B cell (primary cell): ENCODE data around the gene RSPO3. TPM values are rescaled to one million over a fixed set of nuclear protein-coding genes. Genes with fewer than 3 reads are reported as not detected.

Source experiments
- ATAC-seq: fragments of 200-7000 bp; cut with Tn5 transposase; one replicate; pipeline ENCODE4 v1.10.0; 2021; ENCODE audit warnings: low read depth, mild to moderate bottlenecking, moderate number of reproducible peaks, moderate library complexity
- CTCF ChIA-PET: fragments of 350-600 bp; sonication (Branson Sonifier 250); formaldehyde crosslinking; loops from one replicate; lab custom pipeline; 2021; ENCODE audit warnings: antibody characterized with exemption, inconsistent platforms; lab: Charles Lee
- POLR2A ChIA-PET: fragments of 350-600 bp; sonication (Branson Sonifier 250); formaldehyde crosslinking; loops from one replicate; lab custom pipeline; 2021; ENCODE audit warnings: antibody characterized with exemption; lab: Charles Lee
- DNase-seq: peaks from one replicate; pipeline ENCODE4 v3.0.0; 2013
- H2AFZ ChIP-seq: 2 replicates; pipeline ENCODE4 v1.6.1; 2012; ENCODE audit warnings: mild to moderate bottlenecking, low read depth, low read length; ENCODE audit not compliant: insufficient read depth, poor library complexity, severe bottlenecking
- H3K27ac ChIP-seq, 2 donors: 1 replicate in 1 of 2; 2 replicates in 1 of 2; pipeline ENCODE4 v1.5.1; 2012 to 2013; ENCODE audit warnings: low read length in 2 of 2, mild to moderate bottlenecking in 2 of 2, moderate library complexity in 1 of 2
- H3K27me3 ChIP-seq, 4 experiments: fragments of 200-600 bp in 1 of 4; sonication (generic) in 1 of 4; replicated peaks in 1 of 4; 1 replicate in 2 of 4; 2 replicates in 2 of 4; pipeline versions ENCODE4 v1.6.1 to v1.7.0; 2013 to 2016; ENCODE audit warnings: low read length in 3 of 4, mild to moderate bottlenecking in 2 of 4, mixed read lengths in 1 of 4, moderate library complexity in 1 of 4; ENCODE audit not compliant: insufficient read depth in 4 of 4, control insufficient read depth in 3 of 4; ENCODE audit errors: control extremely low read depth in 1 of 4
- H3K36me3 ChIP-seq, 2 experiments: replicated peaks in 1 of 2; 1 replicate in 1 of 2; 2 replicates in 1 of 2; pipeline versions ENCODE4 v1.6.1 to v1.7.1; 2013; ENCODE audit warnings: low read length in 1 of 2; ENCODE audit not compliant: insufficient read depth in 2 of 2, control insufficient read depth in 1 of 2; ENCODE audit errors: control extremely low read depth in 1 of 2, extremely low read depth in 1 of 2
- H3K4me1 ChIP-seq, 2 donors: fragments of 200-600 bp in 1 of 2; sonication (generic) in 1 of 2; 1 replicate in 1 of 2; 2 replicates in 1 of 2; pipeline versions ENCODE4 v1.5.1 to v1.6.1; 2013 to 2017; ENCODE audit warnings: low read length in 2 of 2; ENCODE audit not compliant: control insufficient read depth in 2 of 2, insufficient read depth in 2 of 2
- H3K4me2 ChIP-seq: replicated peaks from 2 replicates; pipeline ENCODE3; 2012; ENCODE audit warnings: mild to moderate bottlenecking, low read depth, low read length; ENCODE audit not compliant: poor library complexity, severe bottlenecking
- H3K4me3 ChIP-seq, 5 experiments: fragments of 200-600 bp in 1 of 5; sonication (generic) in 1 of 5; 1 replicate in 3 of 5; 2 replicates in 2 of 5; pipeline versions ENCODE4 v1.5.1 to v1.7.0; 2011 to 2016; ENCODE audit warnings: low read length in 4 of 5, mild to moderate bottlenecking in 4 of 5, low read depth in 2 of 5, control low read depth in 1 of 5, moderate library complexity in 1 of 5; ENCODE audit not compliant: insufficient read depth in 1 of 5; ENCODE audit errors: control extremely low read depth in 1 of 5, extremely low read depth in 1 of 5
- H3K79me2 ChIP-seq: fragments of 200-600 bp; sonication (generic); one replicate; pipeline ENCODE4 v1.6.0; 2016; ENCODE audit warnings: low read length; ENCODE audit not compliant: control insufficient read depth, insufficient read depth
- H3K9ac ChIP-seq: fragments of 200-600 bp; sonication (generic); 2 replicates; pipeline ENCODE4 v1.6.1; 2017; ENCODE audit warnings: mild to moderate bottlenecking, low read length, moderate library complexity
- H3K9me3 ChIP-seq, 3 donors: one replicate each; pipeline versions ENCODE4 v1.6.1 to v1.7.1; 2013; ENCODE audit warnings: low read length in 2 of 3; ENCODE audit not compliant: control insufficient read depth in 2 of 3, insufficient read depth in 1 of 3; ENCODE audit errors: control extremely low read depth in 1 of 3
- H4K20me1 ChIP-seq: 2 replicates; pipeline ENCODE4 v1.6.0; 2012; ENCODE audit warnings: mild to moderate bottlenecking, low read length; ENCODE audit not compliant: insufficient read depth, control insufficient read depth, poor library complexity, severe bottlenecking
- H3K27ac Mint-ChIP-seq: one replicate; pipeline ENCODE4 v1.8.0; 2021; ENCODE audit warnings: mixed read lengths
- H3K27me3 Mint-ChIP-seq: one replicate; pipeline ENCODE4 v1.8.0; 2021; ENCODE audit warnings: mixed read lengths
- H3K4me1 Mint-ChIP-seq: one replicate; pipeline ENCODE4 v1.8.0; 2021; ENCODE audit warnings: mixed read lengths
- H3K4me3 Mint-ChIP-seq: one replicate; pipeline ENCODE4 v1.8.0; 2021; ENCODE audit warnings: mixed read lengths
- H3K9me3 Mint-ChIP-seq: one replicate; pipeline ENCODE4 v1.8.0; 2022; ENCODE audit warnings: mixed read lengths; ENCODE audit not compliant: insufficient read depth
- CTCF ChIP-seq: fragments of 200-600 bp; IDR thresholded peaks from one replicate; pipeline ENCODE4 v1.8.0; 2022; ENCODE audit warnings: antibody characterized with exemption, mild to moderate bottlenecking
- EZH2 ChIP-seq: IDR thresholded peaks from 2 replicates; pipeline ENCODE4 v1.6.1; 2012; ENCODE audit warnings: borderline replicate concordance, low read depth, mild to moderate bottlenecking, moderate library complexity, low read length; ENCODE audit not compliant: insufficient read depth, poor library complexity, severe bottlenecking
- WGBS: methylation state at CpG from one replicate; pipeline ENCODE4 v1.1.5; 2013; ENCODE audit warnings: missing lambda C conversion rate; ENCODE audit not compliant: insufficient coverage; 5-methylcytosine and 5-hydroxymethylcytosine counted together
- intact Hi-C: fragments of 100-400 bp; cut with micrococcal nuclease; formaldehyde crosslinking; loops from one replicate; pipeline ENCODE4 v1.10.0; 2022
- polyA plus RNA-seq: library from polyadenylated mRNA; depleted of rRNA; stranded (reverse); fragments of >200 nt; gene quantifications from 2 replicates; pipeline ENCODE4 v1.2.3, GENCODE V29; 2012
- total RNA-seq, 2 donors: library from RNA; stranded (reverse); fragments of 120-200 nt in 1 of 2; gene quantifications; 1 replicate in 1 of 2; 2 replicates in 1 of 2; pipeline versions ENCODE4 v1.2.3 to v1.2.4, GENCODE V29; 2013 to 2022

The RSPO3 gene
- total and polyA plus RNA-seq, 2 donors (not counting 1 experiment from before 2014, with no cell fraction given) = not detected

GRCh38 chr6:127120787-127121636, 2.5 kb downstream of the RSPO3 start:
- H3K27me3 Mint-ChIP-seq = peaks cover 42% of the 10 kb centered on the region
- CTCF ChIA-PET = no interaction called here
- peaks cover 0 to 30% (median 25%) of the 10 kb centered on the region in 4 experiments for H3K27me3 ChIP-seq
- no peaks in the 10 kb centered on the region for H3K9me3 Mint-ChIP-seq
- H3K4me3 Mint-ChIP-seq = peak overlapping the region; percentile 65
- intact Hi-C loops = no loop called here
- POLR2A ChIA-PET = no interaction called here
- H3K4me1 ChIP-seq = peaks cover 24 to 30% of the 10 kb centered on the region in 2 donors
- no peak overlapping the region for H3K9ac ChIP-seq
- no peaks in the 10 kb centered on the region for H4K20me1 ChIP-seq
- H3K79me2 ChIP-seq = no peaks in the 10 kb centered on the region
- 11% methylated on average over 26 of the region's 35 CpGs for WGBS
- TF ChIP-seq EZH2 = no peak
- peak; percentile 47 for TF ChIP-seq CTCF
- peaks cover 0 to 12% (median 0%) of the 10 kb centered on the region in 3 donors for H3K9me3 ChIP-seq
- no peak overlapping the region for H3K27ac ChIP-seq
- H2AFZ ChIP-seq = peak overlapping the region; percentile 42
- no peaks in the 10 kb centered on the region for H3K36me3 ChIP-seq
- H3K27ac Mint-ChIP-seq = no peak overlapping the region
- no peak overlapping the region for H3K4me3 ChIP-seq
- H3K4me1 Mint-ChIP-seq = peaks cover 27% of the 10 kb centered on the region
- peak overlapping the region; percentile 72 for H3K4me2 ChIP-seq
- ATAC-seq (peak; percentile 61), DNase-seq (peak; percentile 56)

GRCh38 chr6:127121637-127121960, 3.1 kb downstream of the RSPO3 start:
- H3K36me3 ChIP-seq = no peaks in the 10 kb centered on the region
- H2AFZ ChIP-seq = no peak overlapping the region
- TF ChIP-seq EZH2 (no peak), CTCF (peak; percentile 7)
- H3K9me3 ChIP-seq = peaks cover 0 to 12% (median 0%) of the 10 kb centered on the region in 3 donors
- no peak overlapping the region for H3K9ac ChIP-seq
- CTCF ChIA-PET = no interaction called here
- peaks cover 24 to 30% of the 10 kb centered on the region in 2 donors for H3K4me1 ChIP-seq
- no peak overlapping the region for H3K4me3 ChIP-seq
- no peaks in the 10 kb centered on the region for H4K20me1 ChIP-seq
- no CpG with 5 or more reads among the region's 3 CpGs for WGBS
- H3K79me2 ChIP-seq = no peaks in the 10 kb centered on the region
- no peak overlapping the region for H3K4me2 ChIP-seq
- POLR2A ChIA-PET = no interaction called here
- H3K27me3 ChIP-seq = peaks cover 0 to 30% (median 25%) of the 10 kb centered on the region in 4 experiments
- H3K9me3 Mint-ChIP-seq = no peaks in the 10 kb centered on the region
- peak overlapping the region; percentile 65 for H3K4me3 Mint-ChIP-seq
- H3K27ac ChIP-seq = no peak overlapping the region
- peaks cover 27% of the 10 kb centered on the region for H3K4me1 Mint-ChIP-seq
- DNase-seq (no peak), ATAC-seq (no peak)
- peaks cover 36% of the 10 kb centered on the region for H3K27me3 Mint-ChIP-seq
- intact Hi-C loops = no loop called here
- H3K27ac Mint-ChIP-seq = no peak overlapping the region
